H9 (cell line): ENCODE data around the gene PRDM8. TPM values are rescaled to one million over a fixed set of nuclear protein-coding genes. Genes with fewer than 3 reads are reported as not detected.

Experiments
- DNase-seq: peaks from one replicate; pipeline ENCODE4 v3.0.0-alpha.2; 2017
- H2AFZ ChIP-seq: one replicate; pipeline ENCODE4 v1.6.1; 2013; ENCODE audit warnings: mild to moderate bottlenecking, low read length, control low read depth, moderate library complexity
- H2AK5ac ChIP-seq: 2 replicates; pipeline ENCODE4 v1.6.1; 2013; ENCODE audit warnings: low read length, control low read depth, mixed read lengths; ENCODE audit not compliant: insufficient read length
- H2BK120ac ChIP-seq: one replicate; pipeline ENCODE4 v1.6.1; 2013; ENCODE audit warnings: low read depth, mild to moderate bottlenecking, low read length, control low read depth, inconsistent platforms; ENCODE audit not compliant: poor library complexity, severe bottlenecking
- H2BK12ac ChIP-seq: 2 replicates; pipeline ENCODE4 v1.6.1; 2013; ENCODE audit warnings: low read length, control low read depth, mixed read lengths, low read depth; ENCODE audit not compliant: insufficient read length
- H2BK15ac ChIP-seq: 2 replicates; pipeline ENCODE4 v1.6.1; 2013; ENCODE audit warnings: low read depth, low read length, control low read depth
- H2BK20ac ChIP-seq: one replicate; pipeline ENCODE4 v1.6.1; 2013; ENCODE audit warnings: low read depth, mild to moderate bottlenecking, low read length, control low read depth, inconsistent platforms; ENCODE audit not compliant: poor library complexity, severe bottlenecking
- H2BK5ac ChIP-seq: 2 replicates; pipeline ENCODE4 v1.6.1; 2013; ENCODE audit warnings: low read length, control low read depth, mixed read lengths; ENCODE audit not compliant: insufficient read length
- H3K14ac ChIP-seq: 2 replicates; pipeline ENCODE4 v1.6.1; 2013; ENCODE audit warnings: low read length, control low read depth; ENCODE audit not compliant: insufficient read depth
- H3K18ac ChIP-seq: 2 replicates; pipeline ENCODE4 v1.6.1; 2013; ENCODE audit warnings: low read depth, mild to moderate bottlenecking, mixed read lengths, low read length, control low read depth; ENCODE audit not compliant: insufficient read length
- H3K23ac ChIP-seq: 2 replicates; pipeline ENCODE4 v1.6.1; 2013; ENCODE audit warnings: low read length, control low read depth, mixed read lengths, low read depth; ENCODE audit not compliant: insufficient read length
- H3K23me2 ChIP-seq: 2 replicates; pipeline ENCODE4 v1.6.1; 2013; ENCODE audit warnings: low read depth, mild to moderate bottlenecking, mixed read lengths, low read length, control low read depth; ENCODE audit not compliant: insufficient read length, poor library complexity, severe bottlenecking
- H3K27ac ChIP-seq: 2 replicates; pipeline ENCODE4 v1.5.1; 2013; ENCODE audit warnings: low read length, control low read depth, mixed read lengths, low read depth; ENCODE audit not compliant: insufficient read length
- H3K27me3 ChIP-seq: 2 replicates; pipeline ENCODE4 v1.6.1; 2013; ENCODE audit warnings: low read length, control low read depth, inconsistent platforms; ENCODE audit not compliant: insufficient read depth
- H3K4ac ChIP-seq: 2 replicates; pipeline ENCODE4 v1.6.1; 2013; ENCODE audit warnings: low read depth, mild to moderate bottlenecking, control low read depth, inconsistent platforms, low read length, moderate library complexity
- H3K4me1 ChIP-seq: 2 replicates; pipeline ENCODE4 v1.6.1; 2013; ENCODE audit warnings: low read length, control low read depth, inconsistent platforms; ENCODE audit not compliant: insufficient read depth
- H3K4me2 ChIP-seq: 2 replicates; pipeline ENCODE4 v1.6.1; 2013; ENCODE audit warnings: low read length, control low read depth, mixed read lengths; ENCODE audit not compliant: insufficient read length, insufficient read depth
- H3K56ac ChIP-seq: 2 replicates; pipeline ENCODE4 v1.6.1; 2013; ENCODE audit warnings: low read depth, mild to moderate bottlenecking, mixed read lengths, low read length, control low read depth; ENCODE audit not compliant: insufficient read length
- H3K79me1 ChIP-seq: 2 replicates; pipeline ENCODE4 v1.6.1; 2013; ENCODE audit warnings: low read depth, mild to moderate bottlenecking, moderate library complexity, low read length, control low read depth, inconsistent platforms; ENCODE audit not compliant: insufficient read depth, poor library complexity, severe bottlenecking
- H3K79me2 ChIP-seq: 2 replicates; pipeline ENCODE4 v1.6.1; 2013; ENCODE audit warnings: low read length, control low read depth, inconsistent platforms; ENCODE audit not compliant: insufficient read depth
- H3K9ac ChIP-seq: 2 replicates; pipeline ENCODE4 v1.6.1; 2013; ENCODE audit warnings: low read length, control low read depth, mixed read lengths; ENCODE audit not compliant: insufficient read length; ENCODE audit errors: extremely low read depth
- H3K9me3 ChIP-seq: one replicate; pipeline ENCODE4 v1.6.1; 2013; ENCODE audit warnings: low read depth, low read length, inconsistent platforms; ENCODE audit not compliant: control insufficient read depth
- H3T11ph ChIP-seq: one replicate; pipeline ENCODE4 v1.6.1; 2013; ENCODE audit warnings: mild to moderate bottlenecking, low read length, control low read depth, inconsistent platforms
- H4K20me1 ChIP-seq: one replicate; pipeline ENCODE4 v1.6.1; 2013; ENCODE audit not compliant: control insufficient read depth, insufficient read length, insufficient read depth
- H4K5ac ChIP-seq: 2 replicates; pipeline ENCODE4 v1.6.1; 2013; ENCODE audit warnings: low read depth, mild to moderate bottlenecking, mixed read lengths, low read length, control low read depth; ENCODE audit not compliant: insufficient read length
- H4K8ac ChIP-seq: replicated peaks from 2 replicates; pipeline ENCODE4 v1.6.1; 2013; ENCODE audit warnings: low read length, control low read depth, mixed read lengths, low read depth; ENCODE audit not compliant: insufficient read length
- H4K91ac ChIP-seq: 2 replicates; pipeline ENCODE4 v1.6.1; 2013; ENCODE audit warnings: low read depth, mild to moderate bottlenecking, moderate library complexity, mixed read lengths, low read length, control low read depth; ENCODE audit not compliant: insufficient read length
- H3K27ac Mint-ChIP-seq, 3 experiments: 2 replicates in 2 of 3; 3 replicates in 1 of 3; pipeline ENCODE4 v1.8.0; 2020 to 2021; ENCODE audit warnings: mixed read lengths in 3 of 3, mild to moderate bottlenecking in 1 of 3, moderate library complexity in 1 of 3
- H3K27me3 Mint-ChIP-seq: 2 replicates; pipeline ENCODE4 v1.8.0; 2021; ENCODE audit warnings: low read depth, mild to moderate bottlenecking, moderate library complexity, mixed read lengths
- H3K36me3 Mint-ChIP-seq, 3 experiments: 2 replicates in 2 of 3; 3 replicates in 1 of 3; pipeline ENCODE4 v1.8.0; 2020 to 2021; ENCODE audit warnings: low read depth in 3 of 3, mixed read lengths in 3 of 3; ENCODE audit not compliant: insufficient read depth in 1 of 3
- H3K4me1 Mint-ChIP-seq, 2 experiments: 2 replicates each; pipeline ENCODE4 v1.8.0; 2020; ENCODE audit warnings: mixed read lengths in 2 of 2
- H3K4me3 Mint-ChIP-seq, 2 experiments: 2 replicates in 1 of 2; 3 replicates in 1 of 2; pipeline ENCODE4 v1.8.0; 2020 to 2021; ENCODE audit warnings: mild to moderate bottlenecking in 2 of 2, mixed read lengths in 2 of 2, moderate library complexity in 1 of 2
- H3K9me3 Mint-ChIP-seq, 2 experiments: 2 replicates in 1 of 2; 3 replicates in 1 of 2; pipeline ENCODE4 v1.8.0; 2020; ENCODE audit warnings: mild to moderate bottlenecking in 2 of 2, mixed read lengths in 2 of 2, moderate library complexity in 1 of 2
- CTCF ChIP-seq: fragments of 200-600 bp; sonication (generic); conservative IDR thresholded peaks from 3 replicates; pipeline ENCODE4 v1.8.0; 2021; ENCODE audit warnings: antibody characterized with exemption, mild to moderate bottlenecking
- WGBS: extraction: QIAGEN DNeasy Blood & Tissue Kit; methylation state at CpG from one replicate; pipeline ENCODE4 v1.1.7; 2013; ENCODE audit warnings: missing lambda C conversion rate, low lambda C conversion rate, mixed read lengths; ENCODE audit not compliant: insufficient read length; ENCODE audit errors: extremely low coverage; 5-methylcytosine and 5-hydroxymethylcytosine counted together
- total RNA-seq: library from RNA; stranded (reverse); gene quantifications from 2 replicates; pipeline ENCODE4 v1.2.1, GENCODE V29; 2021

PRDM8 gene
- total RNA-seq, 1 experiment from 2014 or later, result not detected

- H3K23ac ChIP-seq, result no peak overlapping the region
- H2BK5ac ChIP-seq, result no peak overlapping the region
- H3K27ac ChIP-seq, result no peak overlapping the region
- no peak overlapping the region for H3T11ph ChIP-seq
- no peaks in the 10 kb centered on the region for H3K9me3 ChIP-seq
- H3K36me3 Mint-ChIP-seq, result no peaks in the 10 kb centered on the region
- no peaks in the 10 kb centered on the region for H3K9me3 Mint-ChIP-seq
- H3K18ac ChIP-seq, result no peak overlapping the region
- no peak overlapping the region for H3K56ac ChIP-seq
- DNase-seq, result no peak
- no peak overlapping the region for H2AK5ac ChIP-seq
- no peak overlapping the region for H2BK15ac ChIP-seq
- no peaks in the 10 kb centered on the region for H3K27me3 ChIP-seq
- H3K4me2 ChIP-seq, result no peak overlapping the region
- no CpG with 5 or more reads among the region's 2 CpGs for WGBS
- no peak overlapping the region for H4K8ac ChIP-seq
- H2BK120ac ChIP-seq, result no peak overlapping the region
- no peak overlapping the region for H3K4ac ChIP-seq
- peaks cover 22% of the 10 kb centered on the region for H3K27me3 Mint-ChIP-seq
- H3K9ac ChIP-seq, result no peak overlapping the region
- H3K4me1 ChIP-seq, result no peaks in the 10 kb centered on the region
- no peaks in the 10 kb centered on the region for H3K79me2 ChIP-seq
- no peak overlapping the region for H3K27ac Mint-ChIP-seq
- H3K23me2 ChIP-seq, result no peaks in the 10 kb centered on the region
- H3K79me1 ChIP-seq, result no peaks in the 10 kb centered on the region
- H2AFZ ChIP-seq, result no peak overlapping the region
- no peak overlapping the region for H4K91ac ChIP-seq
- no peak overlapping the region for H2BK20ac ChIP-seq
- no peak for TF ChIP-seq CTCF
- no peak overlapping the region for H3K4me3 Mint-ChIP-seq
- H3K4me1 Mint-ChIP-seq, result no peaks in the 10 kb centered on the region
- no peak overlapping the region for H2BK12ac ChIP-seq
- H4K5ac ChIP-seq, result no peak overlapping the region
- no peak overlapping the region for H3K14ac ChIP-seq
- H4K20me1 ChIP-seq, result no peaks in the 10 kb centered on the region
Observed at GRCh38 chr4:80229128-80229527, 31.8 kb downstream of the PRDM8 start.
